ENCODE data around the gene APLP2.
"Not testable (repeated sequence)": the region's sequence is repeated elsewhere in the genome, so short reads cannot be mapped to it uniquely, and the experiment has no call there.

Gene APLP2

DNA sequence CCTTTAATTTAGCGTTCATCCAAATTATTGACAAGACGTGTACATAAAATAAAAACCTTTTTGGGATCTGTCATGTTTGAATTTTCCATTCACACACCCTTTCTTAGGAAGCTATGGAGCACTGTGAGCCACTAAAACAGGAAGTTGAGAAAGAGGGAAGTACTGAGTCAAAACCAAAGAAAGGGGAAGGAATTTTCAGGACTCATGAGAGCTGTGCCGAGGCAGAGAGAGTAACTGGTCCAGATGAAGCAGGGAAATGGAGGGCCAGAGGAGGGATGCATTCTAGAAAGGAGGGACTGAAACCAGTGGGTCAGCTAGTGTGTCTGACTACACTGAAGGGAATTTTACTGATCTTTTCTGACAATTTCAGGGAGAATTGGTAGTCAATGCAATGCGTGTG lies 24.9 kb downstream of the APLP2 start:
- no peak for DNase-seq

GRCh38 chr11:130095326-130095725 lies 25.6 kb downstream of the APLP2 start:
- no peak for DNase-seq

- no peak for DNase-seq
Measured at GRCh38 chr11:130096042-130096441, 26.3 kb downstream of the APLP2 start.

- peak; percentile 72 for DNase-seq
Measured at GRCh38 chr11:130096823-130097222, 27.1 kb downstream of the APLP2 start.

GRCh38 chr11:130097285-130097684 lies 27.6 kb downstream of the APLP2 start:
- no peak for DNase-seq

GRCh38 chr11:130099356-130099755 lies 29.7 kb downstream of the APLP2 start:
- DNase-seq, result no peak

DNA sequence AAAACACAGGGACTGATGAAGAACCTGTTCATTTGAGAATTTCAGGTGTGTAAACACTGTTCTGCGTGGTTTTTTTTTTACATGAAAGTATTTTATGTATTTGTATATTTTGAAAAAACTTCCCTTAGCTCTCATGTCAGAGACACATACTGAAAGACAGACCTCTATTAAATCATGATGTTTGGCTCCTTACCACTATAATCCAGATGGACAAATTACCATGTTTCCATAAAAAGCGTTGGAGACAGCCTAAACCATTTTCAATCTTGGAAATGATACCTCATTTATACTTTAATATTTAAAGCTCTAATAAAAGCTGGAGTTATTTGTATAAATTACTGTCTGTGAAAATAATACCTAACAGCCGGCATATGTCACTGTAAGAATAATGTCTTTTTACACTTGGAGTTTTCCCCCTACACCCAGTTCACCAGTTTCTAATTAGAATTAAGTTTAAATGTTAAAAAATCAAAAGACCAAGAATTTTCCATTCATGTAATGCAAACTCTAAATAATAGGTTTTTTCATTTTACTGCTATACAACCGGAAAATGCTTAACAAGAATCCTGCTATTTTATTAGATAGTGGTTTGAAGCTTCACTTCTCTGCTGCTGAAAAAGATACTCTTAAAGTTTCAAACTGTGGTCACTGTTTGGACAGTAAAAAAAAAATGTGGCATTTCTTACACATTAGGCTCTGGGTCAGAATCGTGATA lies 30.8 kb downstream of the APLP2 start:
- DNase-seq, result no peak

- no peak for DNase-seq
Measured at GRCh38 chr11:130101661-130102060, 32.0 kb downstream of the APLP2 start.

DNA sequence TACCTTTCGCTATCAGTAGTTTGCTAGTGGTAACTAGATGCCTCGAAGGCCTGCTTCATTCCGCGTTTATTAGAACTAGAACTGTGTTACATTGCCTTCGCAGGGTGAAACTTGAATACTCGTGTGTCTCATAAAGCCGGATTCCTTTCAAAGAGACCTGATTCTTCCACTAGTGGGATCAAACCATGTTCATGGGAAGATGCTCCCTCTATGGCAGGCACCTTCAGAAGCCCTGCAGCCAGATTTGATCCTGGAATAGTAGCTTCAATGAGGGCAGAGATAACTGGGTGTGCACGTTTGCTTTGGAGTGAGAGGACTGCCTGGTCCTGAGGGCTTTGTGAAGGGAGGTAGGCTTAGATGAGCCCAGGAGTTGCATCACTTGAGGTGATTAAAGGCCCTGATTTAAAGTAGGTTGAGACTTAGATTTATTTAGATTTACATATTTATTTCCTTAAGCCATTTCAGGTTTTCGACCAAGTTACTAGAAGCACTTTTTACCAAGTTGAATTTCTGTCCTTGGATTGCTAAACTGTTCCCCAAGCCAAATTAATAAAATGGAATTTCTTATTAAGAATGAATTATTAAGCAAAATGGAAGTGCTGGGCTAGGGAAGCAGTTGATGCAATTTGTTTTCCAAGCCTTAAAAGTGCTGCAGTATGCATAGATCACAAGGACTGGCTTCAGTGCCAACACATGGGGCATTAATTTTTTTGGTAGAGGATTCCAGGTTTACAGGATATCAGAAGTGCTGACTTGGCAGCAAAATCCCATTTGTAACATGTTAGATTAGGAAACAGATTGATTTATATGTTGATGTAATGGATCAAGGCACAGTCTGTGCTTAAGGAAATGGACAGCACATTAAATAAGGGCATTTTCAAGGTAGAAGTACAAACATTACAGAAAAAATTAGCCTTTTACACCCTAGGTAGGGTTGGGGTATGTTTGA lies 32.9 kb downstream of the APLP2 start:
- DNase-seq, result no peak

GRCh38 chr11:130103296-130103814 lies 33.7 kb downstream of the APLP2 start:
- DNase-seq, result no peak

GRCh38 chr11:130106381-130106780 lies 36.7 kb downstream of the APLP2 start:
- DNase-seq, result no peak

- DNase-seq, result not testable (repeated sequence)
Measured at GRCh38 chr11:130108671-130109070, 39.0 kb downstream of the APLP2 start.

DNA sequence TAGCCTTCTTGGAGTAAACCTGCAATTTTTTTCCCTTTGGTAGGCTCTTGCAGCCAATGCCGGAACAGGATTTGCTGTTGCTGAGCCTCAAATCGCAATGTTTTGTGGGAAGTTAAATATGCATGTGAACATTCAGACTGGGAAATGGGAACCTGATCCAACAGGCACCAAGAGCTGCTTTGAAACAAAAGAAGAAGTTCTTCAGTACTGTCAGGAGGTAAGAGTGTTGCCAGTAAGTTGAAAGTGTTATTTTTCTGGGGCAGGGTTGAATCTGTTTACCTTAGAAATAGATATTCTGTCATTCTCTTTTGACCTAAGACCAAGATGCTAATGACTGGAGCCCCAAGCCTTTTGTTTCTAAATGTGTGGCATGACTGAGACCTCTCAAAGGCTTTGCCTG lies 39.7 kb downstream of the APLP2 start:
- DNase-seq, result no peak

GRCh38 chr11:130110339-130111108 lies 40.8 kb downstream of the APLP2 start:
- no peak for DNase-seq

DNA sequence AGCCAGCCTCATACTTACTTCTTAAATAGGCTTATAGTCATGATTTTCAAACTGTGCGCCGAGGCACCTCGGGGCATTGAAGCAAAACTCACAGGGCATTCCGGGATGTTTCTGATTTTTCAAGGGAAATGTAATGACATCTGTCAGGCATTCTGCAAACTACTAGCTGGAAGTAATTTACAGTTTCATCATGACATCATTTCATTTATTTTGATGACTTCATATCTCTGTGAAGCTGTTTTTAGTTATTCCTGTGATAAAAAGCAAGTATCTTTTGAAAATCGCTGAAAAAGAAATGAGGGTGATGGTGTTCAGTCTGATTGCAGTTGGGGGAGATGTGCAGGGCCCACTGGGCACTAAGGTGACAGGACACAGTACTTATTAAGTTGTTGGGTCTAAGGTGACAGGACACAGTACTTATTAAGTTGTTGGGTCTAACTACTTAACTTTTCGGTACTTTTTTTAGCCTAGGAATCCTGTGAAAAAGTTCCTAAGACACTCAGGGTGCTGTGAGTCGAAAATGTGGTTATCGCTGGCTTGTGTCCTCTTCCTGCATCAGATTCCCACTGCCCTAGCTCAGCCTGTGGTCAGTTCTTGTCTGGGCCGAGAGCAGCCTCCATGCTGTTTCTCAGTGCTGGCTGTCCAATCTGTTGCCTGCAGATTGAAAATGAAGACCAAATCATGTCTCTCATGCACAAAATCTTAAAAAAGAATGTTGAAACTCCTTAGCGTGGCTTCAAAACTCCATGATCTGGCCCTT lies 42.6 kb downstream of the APLP2 start:
- DNase-seq, result no peak

DNA sequence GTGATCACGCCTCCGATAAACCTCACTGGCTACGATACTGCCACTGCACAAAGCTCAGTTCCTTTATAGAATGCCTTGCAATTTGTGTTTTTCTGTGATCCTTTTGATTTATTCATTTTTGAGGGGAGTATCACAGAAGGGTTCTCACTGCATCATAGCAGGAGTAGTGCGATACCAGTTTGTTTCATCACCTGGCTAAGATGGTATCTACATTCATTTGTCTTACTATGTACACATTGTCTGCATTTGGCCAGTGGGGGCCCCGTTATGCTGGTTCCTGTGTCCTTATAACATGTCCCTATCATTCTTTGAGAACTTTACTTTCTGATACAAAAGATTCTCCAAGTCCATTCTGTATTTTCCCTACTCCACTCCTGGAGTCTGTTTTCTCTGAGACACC lies 44.6 kb downstream of the APLP2 start:
- DNase-seq, result no peak

- no peak for DNase-seq
Measured at GRCh38 chr11:130114726-130115125, 45.0 kb downstream of the APLP2 start.

GRCh38 chr11:130115218-130115617 lies 45.5 kb downstream of the APLP2 start:
- no peak for DNase-seq

DNA sequence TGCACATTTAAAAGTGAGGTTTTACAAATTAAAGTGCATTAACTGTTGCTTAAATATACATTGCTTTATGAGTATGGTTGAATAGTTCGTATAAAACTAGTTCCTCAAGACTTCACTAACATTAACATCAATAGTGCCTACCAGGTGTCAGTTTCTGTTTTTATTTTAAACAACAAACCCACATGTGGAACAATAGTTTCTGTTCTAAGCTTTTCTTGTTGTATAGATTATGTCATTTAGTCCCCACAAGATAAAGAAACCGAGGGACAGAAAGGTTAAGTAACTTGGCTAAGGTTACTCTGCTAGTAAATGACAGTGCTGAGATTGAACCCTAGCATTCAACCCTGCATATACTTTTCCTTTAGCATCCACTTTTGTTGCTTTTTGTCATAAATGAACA lies 48.5 kb downstream of the APLP2 start:
- no peak for DNase-seq

- no peak for DNase-seq
Measured at GRCh38 chr11:130118636-130119387, 49.1 kb downstream of the APLP2 start.

GRCh38 chr11:130120045-130120444 lies 50.4 kb downstream of the APLP2 start:
- no peak for DNase-seq
